ENCODE results near the gene INF2. TPM values are rescaled to one million over a fixed set of nuclear protein-coding genes. Genes with fewer than 3 reads are reported as not detected.

Gene INF2
- total RNA-seq, 1 donor from 2014 or later, result 249 TPM

GRCh38 chr14:104694475-104694950 is 5.1 kb downstream of the INF2 start:
- TF ChIP-seq, protein P1, sequence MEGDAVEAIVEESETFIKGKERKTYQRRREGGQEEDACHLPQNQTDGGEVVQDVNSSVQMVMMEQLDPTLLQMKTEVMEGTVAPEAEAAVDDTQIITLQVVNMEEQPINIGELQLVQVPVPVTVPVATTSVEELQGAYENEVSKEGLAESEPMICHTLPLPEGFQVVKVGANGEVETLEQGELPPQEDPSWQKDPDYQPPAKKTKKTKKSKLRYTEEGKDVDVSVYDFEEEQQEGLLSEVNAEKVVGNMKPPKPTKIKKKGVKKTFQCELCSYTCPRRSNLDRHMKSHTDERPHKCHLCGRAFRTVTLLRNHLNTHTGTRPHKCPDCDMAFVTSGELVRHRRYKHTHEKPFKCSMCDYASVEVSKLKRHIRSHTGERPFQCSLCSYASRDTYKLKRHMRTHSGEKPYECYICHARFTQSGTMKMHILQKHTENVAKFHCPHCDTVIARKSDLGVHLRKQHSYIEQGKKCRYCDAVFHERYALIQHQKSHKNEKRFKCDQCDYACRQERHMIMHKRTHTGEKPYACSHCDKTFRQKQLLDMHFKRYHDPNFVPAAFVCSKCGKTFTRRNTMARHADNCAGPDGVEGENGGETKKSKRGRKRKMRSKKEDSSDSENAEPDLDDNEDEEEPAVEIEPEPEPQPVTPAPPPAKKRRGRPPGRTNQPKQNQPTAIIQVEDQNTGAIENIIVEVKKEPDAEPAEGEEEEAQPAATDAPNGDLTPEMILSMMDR (IDR thresholded peaks at IDR 0.05), result no peak
- no peak overlapping the region for H3K4me3 ChIP-seq
- intact Hi-C loops (cut with DNase I), result no loop called here

GRCh38 chr14:104694991-104695659 is 5.7 kb downstream of the INF2 start:
- H3K27me3 ChIP-seq, result no peaks in the 10 kb centered on the region
- TF ChIP-seq, protein P1 (IDR thresholded peaks at IDR 0.05), result no peak

More at GRCh38 chr14:104694475-104694950, 5.1 kb downstream of the INF2 start:
- peak overlapping the region; percentile 55 to 60 for H3K27ac ChIP-seq
- peaks cover 32 to 69% of the 10 kb centered on the region in 2 donors for H3K4me1 ChIP-seq
- no peaks in the 10 kb centered on the region for H3K9me3 ChIP-seq
- H3K27me3 ChIP-seq, result no peaks in the 10 kb centered on the region
- peaks cover 0 to 10% of the 10 kb centered on the region in 2 donors for H3K36me3 ChIP-seq
- DNase-seq (ENCODE audit: low spot score in 2 of 2), result no peak

DNA sequence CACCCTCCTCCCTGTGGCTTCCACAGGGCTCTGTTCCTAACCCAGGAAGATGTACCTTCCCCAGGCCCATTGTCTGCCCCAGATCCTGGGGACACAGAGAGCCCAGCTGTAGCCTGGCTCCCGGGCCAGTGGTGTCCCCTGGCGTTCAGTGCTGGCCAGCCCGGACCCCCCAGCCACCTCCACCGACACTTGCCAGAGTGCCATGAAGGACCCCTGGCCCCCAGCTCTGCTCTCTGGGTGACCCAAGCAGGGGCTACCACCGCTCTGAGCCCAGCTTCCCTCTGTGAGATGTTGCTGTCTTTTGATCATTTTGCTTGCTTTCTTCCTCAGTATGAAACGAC is 6.2 kb downstream of the INF2 start:
- intact Hi-C loops (cut with DNase I), result no loop called here
- H3K36me3 ChIP-seq, result peaks cover 0 to 10% of the 10 kb centered on the region in 2 donors
- H3K27me3 ChIP-seq, result no peaks in the 10 kb centered on the region
- no peaks in the 10 kb centered on the region for H3K9me3 ChIP-seq
- TF ChIP-seq, protein P1 (IDR thresholded peaks at IDR 0.05), result no peak
- H3K27ac ChIP-seq, result peak overlapping the region; percentile 55 to 60
- no peak overlapping the region for H3K4me3 ChIP-seq
- H3K4me1 ChIP-seq, result peaks cover 28 to 74% of the 10 kb centered on the region in 2 donors
- no peak for DNase-seq (ENCODE audit: low spot score in 2 of 2)

More at GRCh38 chr14:104694991-104695659, 5.7 kb downstream of the INF2 start:
- Histone ChIP-seq H3K4me1 (peaks cover 32 to 75% of the 10 kb centered on the region in 2 donors), H3K9me3 (no peaks in the 10 kb centered on the region), H3K4me3 (no peak overlapping the region), H3K36me3 (peaks cover 0 to 10% of the 10 kb centered on the region in 2 donors), H3K27ac (peak overlapping the region; percentile 55 to 60)
- intact Hi-C loops (cut with DNase I), result no loop called here
- DNase-seq (ENCODE audit: low spot score in 2 of 2), result no peak

DNA sequence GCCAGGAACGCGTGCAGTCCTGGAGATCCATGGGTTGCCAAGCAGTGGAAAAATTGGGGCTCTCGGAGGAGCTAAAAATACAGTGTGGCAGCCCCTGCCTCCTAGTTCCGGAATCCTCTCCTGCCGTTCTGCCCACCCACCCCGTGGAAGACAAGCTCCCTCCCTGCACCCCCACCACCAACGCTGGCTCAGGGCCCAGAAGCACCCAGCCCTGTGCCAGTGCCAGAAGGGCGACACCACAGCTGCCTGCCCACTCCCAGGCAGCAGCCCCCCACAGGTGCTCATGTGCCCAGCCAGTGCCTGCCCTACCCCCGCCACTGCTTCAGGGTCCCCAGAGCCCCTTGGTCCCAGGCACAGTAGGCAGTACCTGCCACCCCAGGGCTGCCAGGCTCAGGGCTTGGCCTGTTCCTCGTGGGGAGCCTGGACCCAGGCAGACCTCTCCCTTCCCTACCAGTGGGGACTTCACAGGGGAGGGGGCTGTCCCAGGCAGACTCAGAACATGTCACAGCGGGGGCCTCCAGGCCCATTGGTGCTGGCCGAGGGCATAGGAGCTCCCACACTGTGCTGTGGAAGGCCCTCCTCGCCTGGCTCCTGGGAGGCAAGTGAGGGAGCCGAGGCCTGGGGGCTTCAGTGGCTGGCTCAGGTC is 7.4 kb downstream of the INF2 start:
- H3K27me3 ChIP-seq, result no peaks in the 10 kb centered on the region
- peaks cover 6 to 20% of the 10 kb centered on the region in 2 donors for H3K36me3 ChIP-seq
- H3K9me3 ChIP-seq, result no peaks in the 10 kb centered on the region
- intact Hi-C loops (cut with DNase I), result no loop called here
- DNase-seq (ENCODE audit: low spot score in 2 of 2), result no peak
- peak overlapping the region; percentile 60 for H3K27ac ChIP-seq
- TF ChIP-seq, protein P1 (IDR thresholded peaks at IDR 0.05), result no peak
- H3K4me3 ChIP-seq, result no peak overlapping the region
- peaks cover 25 to 63% of the 10 kb centered on the region in 2 donors for H3K4me1 ChIP-seq

- peaks cover 25 to 62% of the 10 kb centered on the region in 2 donors for H3K4me1 ChIP-seq
- H3K4me3 ChIP-seq, result peak overlapping the region in 1 of 2 donors; percentile 33
- TF ChIP-seq, protein P1 (IDR thresholded peaks at IDR 0.05), result no peak
- no peaks in the 10 kb centered on the region for H3K9me3 ChIP-seq
- intact Hi-C loops (cut with DNase I), result no loop called here
- H3K36me3 ChIP-seq, result peaks cover 12 to 25% of the 10 kb centered on the region in 2 donors
- no peaks in the 10 kb centered on the region for H3K27me3 ChIP-seq
- DNase-seq (ENCODE audit: low spot score in 2 of 2), result no peak
- H3K27ac ChIP-seq, result peak overlapping the region; percentile 60
Observed at GRCh38 chr14:104697317-104697703, 7.9 kb downstream of the INF2 start.
